ENCODE results near the gene DENND2D. TPM values are rescaled to one million over a fixed set of nuclear protein-coding genes. Genes with fewer than 3 reads are reported as not detected.

The DENND2D gene
- total RNA-seq, 1 donor from 2014 or later = not detected

DNA sequence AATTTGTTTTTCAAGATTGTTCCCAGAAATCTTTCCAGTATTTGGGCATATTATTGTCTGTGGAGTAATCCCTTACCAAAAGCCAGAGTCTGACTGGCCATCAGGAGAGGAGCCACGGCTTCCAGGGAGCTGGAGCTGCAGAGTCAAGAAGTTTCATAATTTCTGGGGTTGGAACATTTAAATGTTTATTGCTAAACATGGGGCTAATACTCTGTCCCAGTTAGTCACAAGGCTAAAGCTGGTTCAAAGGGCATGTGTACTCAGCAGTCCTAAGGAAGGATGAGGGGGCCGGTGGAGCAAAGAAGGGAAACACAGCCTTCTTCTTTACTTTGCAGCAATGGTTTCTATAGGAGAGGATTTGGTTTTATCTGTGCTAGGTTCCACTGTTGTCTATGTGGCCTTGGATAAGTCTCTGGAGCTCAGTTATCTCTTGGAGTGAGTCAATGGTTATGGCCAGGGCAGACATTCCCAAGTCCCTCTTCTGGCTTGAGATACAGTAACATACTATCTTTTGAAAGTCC, 9.5 kb downstream of the DENND2D start:
- Mint-ChIP-seq H3K36me3 (ENCODE audit: unreplicated experiment) (peaks cover 21% of the 10 kb centered on the region), H3K27me3 (ENCODE audit: unreplicated experiment) (no peaks in the 10 kb centered on the region), H3K4me3 (ENCODE audit: unreplicated experiment) (no peak overlapping the region), H3K27ac (ENCODE audit: unreplicated experiment) (no peak overlapping the region), H3K9me3 (ENCODE audit: unreplicated experiment) (no peaks in the 10 kb centered on the region), H3K4me1 (ENCODE audit: unreplicated experiment) (peaks cover 27% of the 10 kb centered on the region)
- no peak for DNase-seq (ENCODE audit: extremely low spot score, unreplicated experiment)
- TF ChIP-seq, protein P1, sequence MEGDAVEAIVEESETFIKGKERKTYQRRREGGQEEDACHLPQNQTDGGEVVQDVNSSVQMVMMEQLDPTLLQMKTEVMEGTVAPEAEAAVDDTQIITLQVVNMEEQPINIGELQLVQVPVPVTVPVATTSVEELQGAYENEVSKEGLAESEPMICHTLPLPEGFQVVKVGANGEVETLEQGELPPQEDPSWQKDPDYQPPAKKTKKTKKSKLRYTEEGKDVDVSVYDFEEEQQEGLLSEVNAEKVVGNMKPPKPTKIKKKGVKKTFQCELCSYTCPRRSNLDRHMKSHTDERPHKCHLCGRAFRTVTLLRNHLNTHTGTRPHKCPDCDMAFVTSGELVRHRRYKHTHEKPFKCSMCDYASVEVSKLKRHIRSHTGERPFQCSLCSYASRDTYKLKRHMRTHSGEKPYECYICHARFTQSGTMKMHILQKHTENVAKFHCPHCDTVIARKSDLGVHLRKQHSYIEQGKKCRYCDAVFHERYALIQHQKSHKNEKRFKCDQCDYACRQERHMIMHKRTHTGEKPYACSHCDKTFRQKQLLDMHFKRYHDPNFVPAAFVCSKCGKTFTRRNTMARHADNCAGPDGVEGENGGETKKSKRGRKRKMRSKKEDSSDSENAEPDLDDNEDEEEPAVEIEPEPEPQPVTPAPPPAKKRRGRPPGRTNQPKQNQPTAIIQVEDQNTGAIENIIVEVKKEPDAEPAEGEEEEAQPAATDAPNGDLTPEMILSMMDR (IDR thresholded peaks at IDR 0.05) = no peak

DNA sequence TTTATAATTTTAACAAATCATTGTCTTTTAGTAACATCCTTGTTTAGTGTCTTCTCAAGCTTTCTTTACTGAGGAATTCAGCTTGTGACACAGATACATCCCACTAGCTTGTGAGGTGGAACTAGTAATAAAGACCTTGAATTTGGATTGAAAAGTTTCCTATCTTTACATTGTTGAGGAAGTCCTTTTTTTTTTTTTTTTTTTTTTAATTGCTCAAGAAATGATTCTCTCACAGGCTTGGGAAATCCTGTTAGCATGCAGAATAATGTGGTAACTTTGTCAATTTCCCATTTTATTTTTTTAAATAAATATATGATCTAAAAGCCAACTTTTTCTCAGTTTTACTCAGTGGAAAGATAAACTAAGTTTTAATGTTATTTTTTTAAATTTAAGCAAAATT, 15.8 kb downstream of the DENND2D start:
- Mint-ChIP-seq H3K9me3 (ENCODE audit: unreplicated experiment) (no peaks in the 10 kb centered on the region), H3K27ac (ENCODE audit: unreplicated experiment) (no peak overlapping the region), H3K4me1 (ENCODE audit: unreplicated experiment) (no peaks in the 10 kb centered on the region), H3K27me3 (ENCODE audit: unreplicated experiment) (no peaks in the 10 kb centered on the region), H3K4me3 (ENCODE audit: unreplicated experiment) (no peak overlapping the region), H3K36me3 (ENCODE audit: unreplicated experiment) (peaks cover 42% of the 10 kb centered on the region)
- TF ChIP-seq, protein P1 (IDR thresholded peaks at IDR 0.05) = no peak
- no peak for DNase-seq (ENCODE audit: extremely low spot score, unreplicated experiment)

DNA sequence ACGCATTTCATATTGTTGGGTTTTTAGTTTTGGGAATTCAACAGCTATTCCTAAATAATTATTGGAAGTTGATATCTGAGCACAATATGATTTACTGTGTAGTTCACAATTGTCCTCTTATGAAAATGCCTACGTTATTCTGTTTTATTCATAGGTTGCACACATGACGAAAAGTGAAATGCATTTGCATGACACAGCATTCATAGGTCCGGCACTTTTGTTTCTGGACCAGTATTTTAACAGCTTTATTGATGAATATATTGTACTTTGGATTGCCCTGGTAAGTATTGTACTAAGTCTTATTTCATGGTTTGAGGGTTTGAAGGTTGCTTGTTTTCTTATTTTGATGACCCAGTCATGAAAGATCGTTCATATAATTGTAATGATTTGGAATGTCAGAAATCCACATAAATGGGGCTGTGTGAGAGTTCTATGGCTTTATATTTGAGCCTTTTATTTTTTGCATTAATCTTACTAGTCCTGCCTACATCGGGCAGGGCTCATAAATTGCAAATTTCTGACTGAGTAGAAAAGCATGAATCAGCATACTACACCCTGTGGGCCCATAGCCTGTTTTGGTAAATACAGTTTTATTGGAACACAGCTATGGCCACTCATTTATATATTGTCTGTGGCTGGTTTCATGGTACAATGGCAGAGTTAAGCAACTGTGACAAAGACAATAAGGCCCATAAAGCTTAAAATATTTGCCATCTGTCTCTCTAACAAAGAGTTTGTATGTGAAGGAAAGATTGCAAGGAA, 17.0 kb downstream of the DENND2D start:
- TF ChIP-seq, protein P1 (IDR thresholded peaks at IDR 0.05) = no peak
- no peaks in the 10 kb centered on the region for H3K4me1 Mint-ChIP-seq (ENCODE audit: unreplicated experiment)

DNA sequence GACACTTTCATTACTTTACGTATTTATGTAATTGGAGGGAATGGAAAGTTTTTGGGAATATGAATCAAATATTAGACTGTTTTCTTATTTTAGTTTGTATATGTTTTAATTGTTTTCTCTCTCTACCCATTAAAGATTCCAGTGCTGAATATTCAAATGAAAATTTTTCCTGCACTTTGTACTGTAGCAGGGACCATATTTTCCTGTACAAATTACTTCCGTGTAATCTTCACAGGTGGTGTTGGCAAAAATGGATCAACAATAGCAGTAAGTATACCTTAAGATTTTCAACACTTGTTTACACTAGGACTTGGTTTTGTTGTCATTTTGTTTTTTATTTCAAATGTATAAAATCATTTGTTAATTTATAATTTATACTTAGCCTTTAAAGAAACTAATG, 18.4 kb downstream of the DENND2D start:
- Mint-ChIP-seq H3K36me3 (ENCODE audit: unreplicated experiment) (peaks cover 37% of the 10 kb centered on the region), H3K27ac (ENCODE audit: unreplicated experiment) (no peak overlapping the region), H3K4me3 (ENCODE audit: unreplicated experiment) (no peak overlapping the region), H3K9me3 (ENCODE audit: unreplicated experiment) (no peaks in the 10 kb centered on the region), H3K27me3 (ENCODE audit: unreplicated experiment) (no peaks in the 10 kb centered on the region), H3K4me1 (ENCODE audit: unreplicated experiment) (no peaks in the 10 kb centered on the region)
- DNase-seq (ENCODE audit: extremely low spot score, unreplicated experiment) = no peak
- TF ChIP-seq, protein P1 (IDR thresholded peaks at IDR 0.05) = no peak

More for the DNA sequence above, 17.0 kb downstream of the DENND2D start:
- H3K9me3 Mint-ChIP-seq (ENCODE audit: unreplicated experiment) = no peaks in the 10 kb centered on the region
- no peak overlapping the region for H3K27ac Mint-ChIP-seq (ENCODE audit: unreplicated experiment)
- DNase-seq (ENCODE audit: extremely low spot score, unreplicated experiment) = no peak
- H3K27me3 Mint-ChIP-seq (ENCODE audit: unreplicated experiment) = no peaks in the 10 kb centered on the region
- peaks cover 40% of the 10 kb centered on the region for H3K36me3 Mint-ChIP-seq (ENCODE audit: unreplicated experiment)
- H3K4me3 Mint-ChIP-seq (ENCODE audit: unreplicated experiment) = no peak overlapping the region

DNA sequence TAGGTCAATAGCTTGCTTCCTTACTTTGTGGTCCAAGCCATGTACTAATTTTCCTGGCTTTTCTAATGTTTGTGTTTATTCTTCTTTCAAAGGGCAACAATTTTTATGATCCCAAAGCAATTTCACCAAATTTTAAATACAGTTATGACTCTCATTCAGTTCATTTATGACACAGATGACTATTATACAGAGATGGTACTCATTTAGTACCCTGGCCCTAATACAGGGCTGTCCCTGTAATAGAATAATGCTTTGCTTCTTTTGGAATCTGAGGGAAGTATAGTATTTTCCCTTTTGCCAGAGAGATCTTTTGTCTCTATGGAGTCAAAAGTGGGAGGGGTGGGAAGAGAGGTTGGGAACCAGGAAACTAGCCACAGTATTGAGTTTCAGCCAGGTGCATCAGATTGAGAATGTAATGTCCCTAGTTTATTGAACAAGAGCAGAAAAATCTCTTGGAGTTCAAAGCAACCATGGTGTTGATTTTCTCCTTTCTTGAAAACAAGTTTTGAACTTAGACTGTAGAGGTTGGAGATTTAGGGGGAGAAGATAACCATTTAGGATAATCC, 20.4 kb downstream of the DENND2D start:
- Mint-ChIP-seq H3K4me3 (ENCODE audit: unreplicated experiment) (no peak overlapping the region), H3K9me3 (ENCODE audit: unreplicated experiment) (no peaks in the 10 kb centered on the region), H3K36me3 (ENCODE audit: unreplicated experiment) (peaks cover 31% of the 10 kb centered on the region), H3K27me3 (ENCODE audit: unreplicated experiment) (no peaks in the 10 kb centered on the region), H3K27ac (ENCODE audit: unreplicated experiment) (no peak overlapping the region), H3K4me1 (ENCODE audit: unreplicated experiment) (no peaks in the 10 kb centered on the region)
- DNase-seq (ENCODE audit: extremely low spot score, unreplicated experiment) = no peak
- TF ChIP-seq, protein P1 (IDR thresholded peaks at IDR 0.05) = no peak
